ENCODE results near the gene ANKRD22.
A peak's percentile ranks its signal among the peaks of the same experiment; 100 is the strongest.
"Not testable (repeated sequence)": the region's sequence is repeated elsewhere in the genome, so short reads cannot be mapped to it uniquely, and the experiment has no call there.

ANKRD22 gene

GRCh38 chr10:88838766-88839350 is 12.8 kb downstream of the ANKRD22 start:
- H3K4me3 ChIP-seq (ENCODE audit: low read depth, low read length) = no peak overlapping the region
- DNase-seq (ENCODE audit: low read depth) = no peak
- no peak for TF ChIP-seq CTCF (IDR thresholded peaks at IDR 0.05; ENCODE audit: control insufficient read depth, extremely low read depth, insufficient read depth)

- not testable (repeated sequence) for H3K4me3 ChIP-seq (ENCODE audit: low read depth, low read length); DNase-seq (ENCODE audit: low read depth)
Observed at GRCh38 chr10:88837632-88838031, 14.0 kb downstream of the ANKRD22 start.

GRCh38 chr10:88835910-88836221 is 15.8 kb downstream of the ANKRD22 start:
- no peak for TF ChIP-seq CTCF (IDR thresholded peaks at IDR 0.05; ENCODE audit: control insufficient read depth, extremely low read depth, insufficient read depth)
- H3K4me3 ChIP-seq (ENCODE audit: low read depth, low read length) = no peak overlapping the region
- DNase-seq (ENCODE audit: low read depth) = no peak

GRCh38 chr10:88835096-88835909 is 16.3 kb downstream of the ANKRD22 start:
- H3K4me3 ChIP-seq (ENCODE audit: low read depth, low read length) = no peak overlapping the region
- TF ChIP-seq CTCF (IDR thresholded peaks at IDR 0.05; ENCODE audit: control insufficient read depth, extremely low read depth, insufficient read depth) = peak; percentile 86
- no peak for DNase-seq (ENCODE audit: low read depth)

- TF ChIP-seq CTCF (IDR thresholded peaks at IDR 0.05; ENCODE audit: control insufficient read depth, extremely low read depth, insufficient read depth) = no peak
- H3K4me3 ChIP-seq (ENCODE audit: low read depth, low read length) = no peak overlapping the region
- no peak for DNase-seq (ENCODE audit: low read depth)
Observed at GRCh38 chr10:88833723-88834122, 17.9 kb downstream of the ANKRD22 start.

- DNase-seq (ENCODE audit: low read depth) = no peak
- TF ChIP-seq CTCF (IDR thresholded peaks at IDR 0.05; ENCODE audit: control insufficient read depth, extremely low read depth, insufficient read depth) = no peak
- no peak overlapping the region for H3K4me3 ChIP-seq (ENCODE audit: low read depth, low read length)
Observed at GRCh38 chr10:88833156-88833555, 18.5 kb downstream of the ANKRD22 start.

- TF ChIP-seq CTCF (IDR thresholded peaks at IDR 0.05; ENCODE audit: control insufficient read depth, extremely low read depth, insufficient read depth) = no peak
- no peak overlapping the region for H3K4me3 ChIP-seq (ENCODE audit: low read depth, low read length)
- no peak for DNase-seq (ENCODE audit: low read depth)
Observed at GRCh38 chr10:88832376-88832775, 19.3 kb downstream of the ANKRD22 start.
